Measurements from ENCODE around the gene FAM181A.

- TF ChIP-seq POLR2A (IDR thresholded peaks at IDR 0.05) (no peak), CTCF (IDR thresholded peaks at IDR 0.05) (no peak)
Observed at GRCh38 chr14:93926873-93927799, at the start of gene FAM181A.

Data from suprapubic skin (tissue), 3 donors.